OCI-LY7 (cell line): ENCODE data around the gene CREB1. TPM values are rescaled to one million over a fixed set of nuclear protein-coding genes. Genes with fewer than 3 reads are reported as not detected.

Source experiments
- BruUV-seq: library from RNA; stranded (reverse); fragments of 400-500 nt; replicated peaks from 2 replicates; lab custom pipeline; 2021; lab: Mats Ljungman, UMichigan
- CTCF ChIA-PET: fragments of 300-600 bp; sonication (Branson Sonifier 250); formaldehyde crosslinking; loops from one replicate; lab custom pipeline; 2022; ENCODE audit warnings: antibody characterized with exemption; ENCODE audit not compliant: unreplicated experiment; lab: Charles Lee
- POLR2A ChIA-PET: fragments of 300-600 bp; sonication (Branson Sonifier 250); formaldehyde crosslinking; loops from one replicate; lab custom pipeline; 2022; ENCODE audit warnings: antibody characterized with exemption; lab: Charles Lee
- DNase-seq: peaks from one replicate; pipeline ENCODE4 v3.0.0-alpha.2; 2015; ENCODE audit warnings: low spot score
- H2AFZ ChIP-seq: fragments of 200-600 bp; sonication (generic), shearing (Covaris generic); 2 replicates; pipeline ENCODE4 v1.6.1; 2014; ENCODE audit warnings: mild to moderate bottlenecking, antibody characterized with exemption, low read length, moderate library complexity
- H3K27ac ChIP-seq: fragments of 200-600 bp; sonication (generic); 2 replicates; pipeline ENCODE4 v1.5.1; 2014; ENCODE audit warnings: mixed run types, low read depth, mild to moderate bottlenecking, moderate library complexity, low read length, inconsistent platforms; ENCODE audit not compliant: poor library complexity, severe bottlenecking
- H3K36me3 ChIP-seq: fragments of 200-600 bp; sonication (generic); 2 replicates; pipeline ENCODE4 v1.6.1; 2014; ENCODE audit warnings: mild to moderate bottlenecking, antibody characterized with exemption, low read length, moderate library complexity, mixed read lengths; ENCODE audit not compliant: insufficient read depth
- H3K4me1 ChIP-seq: fragments of 200-600 bp; sonication (generic); 2 replicates; pipeline ENCODE4 v1.5.1; 2014; ENCODE audit warnings: mild to moderate bottlenecking, low read length; ENCODE audit not compliant: insufficient read depth, poor library complexity, severe bottlenecking
- H3K4me2 ChIP-seq: fragments of 200-600 bp; sonication (generic); 2 replicates; pipeline ENCODE4 v1.6.1; 2014; ENCODE audit warnings: mild to moderate bottlenecking, low read length
- H3K4me3 ChIP-seq: fragments of 200-600 bp; sonication (generic); 2 replicates; pipeline ENCODE4 v1.5.1; 2014; ENCODE audit warnings: mild to moderate bottlenecking, low read depth, low read length; ENCODE audit not compliant: poor library complexity, severe bottlenecking
- H3K79me2 ChIP-seq: fragments of 200-600 bp; sonication (generic); 2 replicates; pipeline ENCODE4 v1.6.1; 2016; ENCODE audit warnings: low read depth, mild to moderate bottlenecking, low read length, moderate library complexity, mixed read lengths; ENCODE audit not compliant: insufficient read depth
- H3K9me2 ChIP-seq: fragments of 200-600 bp; sonication (generic); 2 replicates; pipeline ENCODE4 v1.6.1; 2016; ENCODE audit warnings: mild to moderate bottlenecking, low read length, mixed read lengths; ENCODE audit not compliant: insufficient read depth
- H3K9me3 ChIP-seq: fragments of 200-600 bp; sonication (generic); 2 replicates; pipeline ENCODE4 v1.6.1; 2014; ENCODE audit warnings: mild to moderate bottlenecking, mixed run types, low read length, mixed read lengths
- H4K20me1 ChIP-seq: fragments of 200-600 bp; sonication (generic); 2 replicates; pipeline ENCODE4 v1.6.1; 2014; ENCODE audit warnings: mild to moderate bottlenecking, antibody characterized with exemption, low read length, moderate library complexity, mixed read lengths; ENCODE audit not compliant: insufficient read depth
- EZH2phosphoT487 ChIP-seq: fragments of 200-600 bp; sonication (generic); IDR thresholded peaks from 2 replicates; pipeline ENCODE4 v1.6.1; 2018; ENCODE audit warnings: low read depth, borderline replicate concordance, mild to moderate bottlenecking, mixed run types, antibody characterized with exemption, low read length, moderate library complexity, mixed read lengths
- intact Hi-C: fragments of 100-400 bp; cut with micrococcal nuclease; formaldehyde crosslinking; loops from one replicate; pipeline ENCODE4 v1.10.0; 2022; ENCODE audit not compliant: unreplicated experiment
- total RNA-seq, 2 experiments: library from RNA; depleted of rRNA in 1 of 2; stranded (reverse); fragments of >200 nt in 1 of 2; shearing (Covaris generic) in 1 of 2; gene quantifications; 2 replicates each; pipeline ENCODE4 v1.2.3, GENCODE V29; 2014 to 2022
- TF ChIP-seq, protein P1 (sequence below): fragments of 200-600 bp; sonication (generic); conservative IDR thresholded peaks from 2 replicates; pipeline ENCODE4 v1.5.1; 2014; ENCODE audit warnings: mild to moderate bottlenecking, antibody characterized with exemption, low read length, moderate library complexity, mixed read lengths

Gene CREB1
- total RNA-seq, 2 experiments from 2014 or later: 54.3 to 84.9 TPM

GRCh38 chr2:207546822-207547221 is 17.1 kb downstream of the CREB1 start:
- no peak overlapping the region for H3K4me3 ChIP-seq
- no peaks in the 10 kb centered on the region for H3K9me2 ChIP-seq
- no peak overlapping the region for H2AFZ ChIP-seq
- H3K4me2 ChIP-seq: no peak overlapping the region
- peaks cover 99% of the 10 kb centered on the region for H3K79me2 ChIP-seq
- ChIA-PET CTCF (no interaction called here), POLR2A (interaction anchor here (0.6 to 4.8 kb wide), 4 partner anchors 8 to 16 kb away, joined by 3 to 42 read pairs (median 4); no protein-coding TSS in a partner anchor)
- intact Hi-C loops: no loop called here
- peaks cover 10% of the 10 kb centered on the region; the same call in 1 of the 2 replicates for H4K20me1 ChIP-seq
- peaks cover 46% of the 10 kb centered on the region for H3K36me3 ChIP-seq
- no peak overlapping the region for H3K27ac ChIP-seq
- no peak for DNase-seq
- TF ChIP-seq EZH2phosphoT487: no peak
- TF ChIP-seq, protein P1, sequence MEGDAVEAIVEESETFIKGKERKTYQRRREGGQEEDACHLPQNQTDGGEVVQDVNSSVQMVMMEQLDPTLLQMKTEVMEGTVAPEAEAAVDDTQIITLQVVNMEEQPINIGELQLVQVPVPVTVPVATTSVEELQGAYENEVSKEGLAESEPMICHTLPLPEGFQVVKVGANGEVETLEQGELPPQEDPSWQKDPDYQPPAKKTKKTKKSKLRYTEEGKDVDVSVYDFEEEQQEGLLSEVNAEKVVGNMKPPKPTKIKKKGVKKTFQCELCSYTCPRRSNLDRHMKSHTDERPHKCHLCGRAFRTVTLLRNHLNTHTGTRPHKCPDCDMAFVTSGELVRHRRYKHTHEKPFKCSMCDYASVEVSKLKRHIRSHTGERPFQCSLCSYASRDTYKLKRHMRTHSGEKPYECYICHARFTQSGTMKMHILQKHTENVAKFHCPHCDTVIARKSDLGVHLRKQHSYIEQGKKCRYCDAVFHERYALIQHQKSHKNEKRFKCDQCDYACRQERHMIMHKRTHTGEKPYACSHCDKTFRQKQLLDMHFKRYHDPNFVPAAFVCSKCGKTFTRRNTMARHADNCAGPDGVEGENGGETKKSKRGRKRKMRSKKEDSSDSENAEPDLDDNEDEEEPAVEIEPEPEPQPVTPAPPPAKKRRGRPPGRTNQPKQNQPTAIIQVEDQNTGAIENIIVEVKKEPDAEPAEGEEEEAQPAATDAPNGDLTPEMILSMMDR: no peak
- H3K9me3 ChIP-seq: no peaks in the 10 kb centered on the region; the same call in 1 of the 2 replicates
- H3K4me1 ChIP-seq: no peaks in the 10 kb centered on the region
- no TSS peak for BruUV-seq

DNA sequence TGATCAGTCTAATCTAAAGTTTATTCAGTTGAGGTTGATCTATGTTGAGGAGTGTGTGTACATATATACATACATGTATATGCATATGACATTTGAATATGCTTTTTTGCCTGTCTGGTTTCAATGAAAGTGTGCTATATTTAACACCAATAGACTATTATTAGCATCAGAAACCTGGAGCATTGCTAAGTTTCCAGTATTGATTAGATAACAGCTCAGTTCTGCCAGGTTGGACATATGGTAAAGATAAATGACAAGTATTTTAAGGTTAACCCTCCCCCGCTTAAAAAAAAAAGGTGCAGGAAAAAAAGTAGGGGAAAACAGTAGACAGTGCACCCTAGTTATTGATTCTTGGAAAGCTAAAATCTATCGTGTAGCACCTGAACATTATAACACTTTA is 19.4 kb downstream of the CREB1 start:
- Histone ChIP-seq H3K79me2 (peaks cover 98% of the 10 kb centered on the region), H3K4me1 (peaks cover 5% of the 10 kb centered on the region), H3K4me3 (no peak overlapping the region), H3K9me2 (no peaks in the 10 kb centered on the region), H2AFZ (no peak overlapping the region), H3K4me2 (no peak overlapping the region), H3K9me3 (no peaks in the 10 kb centered on the region; the same call in 1 of the 2 replicates), H4K20me1 (peaks cover 15% of the 10 kb centered on the region; the same call in 1 of the 2 replicates), H3K27ac (no peak overlapping the region), H3K36me3 (peaks cover 36% of the 10 kb centered on the region)
- intact Hi-C loops: no loop called here
- ChIA-PET POLR2A (interaction anchor here (0.7 to 4.8 kb wide), 6 partner anchors 9 to 484 kb away, joined by 3 to 42 read pairs (median 6); no protein-coding TSS in a partner anchor), CTCF (no interaction called here)
- no TSS peak for BruUV-seq
- no peak for DNase-seq
- no peak for TF ChIP-seq EZH2phosphoT487

- no peak for DNase-seq
- H3K4me2 ChIP-seq: no peak overlapping the region
- BruUV-seq: no TSS peak
- H3K9me3 ChIP-seq: no peaks in the 10 kb centered on the region
- peaks cover 62% of the 10 kb centered on the region for H3K36me3 ChIP-seq
- H4K20me1 ChIP-seq: peaks cover 9% of the 10 kb centered on the region; the same call in 1 of the 2 replicates
- H3K27ac ChIP-seq: no peak overlapping the region
- peaks cover 8% of the 10 kb centered on the region for H3K4me1 ChIP-seq
- H3K4me3 ChIP-seq: no peak overlapping the region
- H3K9me2 ChIP-seq: no peaks in the 10 kb centered on the region
- POLR2A ChIA-PET: interaction anchor here (0.6 to 1.3 kb wide), 4 partner anchors 11 to 25 kb away, joined by 3 to 5 read pairs (median 4); no protein-coding TSS in a partner anchor
- intact Hi-C loops: no loop called here
- H2AFZ ChIP-seq: no peak overlapping the region
- TF ChIP-seq EZH2phosphoT487: no peak
- TF ChIP-seq, protein P1: no peak
- peaks cover 26% of the 10 kb centered on the region; the same call in 1 of the 2 replicates for H3K79me2 ChIP-seq
- CTCF ChIA-PET: no interaction called here
Measured at GRCh38 chr2:207558079-207558491, 28.3 kb downstream of the CREB1 start.
